Upper lobe of right lung (tissue), 1 donor: ENCODE measurements around the gene KLHDC7B. TPM values are rescaled to one million over a fixed set of nuclear protein-coding genes. Genes with fewer than 3 reads are reported as not detected.
"Not testable (repeated sequence)": the region's sequence is repeated elsewhere in the genome, so short reads cannot be mapped to it uniquely, and the experiment has no call there.

Experiments
- ATAC-seq: fragments of 200-7000 bp; cut with Tn5 transposase; one replicate; pipeline ENCODE4 v1.9.1; 2020; ENCODE audit warnings: mild to moderate bottlenecking, moderate library complexity
- DNase-seq: peaks from one replicate; pipeline ENCODE4 v3.0.0-alpha.2; 2020
- H3K27ac ChIP-seq: fragments of 200-600 bp; one replicate; pipeline ENCODE4 v1.8.0; 2022
- H3K27me3 ChIP-seq: fragments of 200-600 bp; one replicate; pipeline ENCODE4 v1.8.0; 2022; ENCODE audit warnings: mild to moderate bottlenecking
- H3K36me3 ChIP-seq: fragments of 200-600 bp; one replicate; pipeline ENCODE4 v1.8.0; 2022
- H3K4me1 ChIP-seq: fragments of 200-600 bp; one replicate; pipeline ENCODE4 v1.8.0; 2022
- H3K4me3 ChIP-seq: fragments of 200-600 bp; one replicate; pipeline ENCODE4 v1.8.0; 2022; ENCODE audit warnings: mild to moderate bottlenecking
- H3K9me3 ChIP-seq: fragments of 200-600 bp; one replicate; pipeline ENCODE4 v1.8.0; 2022
- intact Hi-C: fragments of 100-400 bp; cut with DNase I; formaldehyde crosslinking; loops from one replicate; pipeline ENCODE4 v1.11.0; 2022
- total RNA-seq: library from RNA; stranded (reverse); fragmentation: NEBNext Ultra II Directional; extraction: Animal tissue kit (Norgen Biotek cat#: 25700); gene quantifications from one replicate; pipeline ENCODE4 v1.2.1, GENCODE V29; 2021
- TF ChIP-seq, protein P1 (sequence below): fragments of 200-600 bp; IDR thresholded peaks from one replicate; pipeline ENCODE4 v1.8.0; 2022; ENCODE audit warnings: antibody characterized with exemption
- donor health status: DM: no; HTN: yes; CAD: no; lungs with severe emphysema.

KLHDC7B gene
- total RNA-seq, 1 donor from 2014 or later: 0.69 TPM

DNA sequence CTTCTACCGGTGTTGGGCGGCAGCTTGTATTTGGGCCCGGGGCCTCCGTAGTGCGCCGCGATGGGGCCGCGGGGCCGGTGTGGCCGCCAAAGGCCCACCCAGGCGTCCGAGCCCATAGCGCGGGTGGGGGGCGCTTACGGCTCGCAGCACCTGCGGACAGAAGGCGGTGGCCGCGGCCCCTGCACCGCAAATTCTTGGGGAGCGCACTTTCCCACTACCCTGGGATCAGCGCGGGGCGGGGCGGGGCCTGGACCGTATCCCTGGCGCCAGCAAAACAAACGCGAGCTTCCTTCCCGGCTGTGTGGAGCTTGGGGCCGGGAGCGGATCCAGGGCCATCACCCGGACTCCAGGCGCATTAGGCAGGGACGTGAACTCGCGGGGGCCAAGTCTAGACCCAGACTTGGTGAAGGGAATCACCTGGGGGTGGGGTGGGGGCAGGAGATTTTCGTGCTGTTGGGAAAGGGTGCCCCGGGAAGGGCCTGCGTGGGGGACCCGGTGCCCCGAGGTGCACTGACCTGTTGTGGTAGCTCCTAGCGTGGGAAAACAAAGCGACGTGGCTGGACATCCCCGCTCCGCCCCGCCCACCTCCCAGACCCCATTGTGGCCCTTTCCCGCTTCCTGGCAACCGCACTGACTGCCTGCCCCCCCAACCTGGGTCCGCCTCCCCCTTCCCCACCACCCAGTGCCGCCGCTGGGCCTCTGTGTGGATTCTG, 13.6 kb upstream of the KLHDC7B start:
- Histone ChIP-seq H3K4me3 (peak overlapping the region; percentile 72), H3K36me3 (no peaks in the 10 kb centered on the region), H3K27ac (peak overlapping the region; percentile 99), H3K9me3 (no peaks in the 10 kb centered on the region), H3K27me3 (no peaks in the 10 kb centered on the region), H3K4me1 (peaks cover 51% of the 10 kb centered on the region)
- ATAC-seq: peak; percentile 43
- TF ChIP-seq, protein P1, sequence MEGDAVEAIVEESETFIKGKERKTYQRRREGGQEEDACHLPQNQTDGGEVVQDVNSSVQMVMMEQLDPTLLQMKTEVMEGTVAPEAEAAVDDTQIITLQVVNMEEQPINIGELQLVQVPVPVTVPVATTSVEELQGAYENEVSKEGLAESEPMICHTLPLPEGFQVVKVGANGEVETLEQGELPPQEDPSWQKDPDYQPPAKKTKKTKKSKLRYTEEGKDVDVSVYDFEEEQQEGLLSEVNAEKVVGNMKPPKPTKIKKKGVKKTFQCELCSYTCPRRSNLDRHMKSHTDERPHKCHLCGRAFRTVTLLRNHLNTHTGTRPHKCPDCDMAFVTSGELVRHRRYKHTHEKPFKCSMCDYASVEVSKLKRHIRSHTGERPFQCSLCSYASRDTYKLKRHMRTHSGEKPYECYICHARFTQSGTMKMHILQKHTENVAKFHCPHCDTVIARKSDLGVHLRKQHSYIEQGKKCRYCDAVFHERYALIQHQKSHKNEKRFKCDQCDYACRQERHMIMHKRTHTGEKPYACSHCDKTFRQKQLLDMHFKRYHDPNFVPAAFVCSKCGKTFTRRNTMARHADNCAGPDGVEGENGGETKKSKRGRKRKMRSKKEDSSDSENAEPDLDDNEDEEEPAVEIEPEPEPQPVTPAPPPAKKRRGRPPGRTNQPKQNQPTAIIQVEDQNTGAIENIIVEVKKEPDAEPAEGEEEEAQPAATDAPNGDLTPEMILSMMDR: no peak
- intact Hi-C loops: no loop called here
- DNase-seq: peak; percentile 94

DNA sequence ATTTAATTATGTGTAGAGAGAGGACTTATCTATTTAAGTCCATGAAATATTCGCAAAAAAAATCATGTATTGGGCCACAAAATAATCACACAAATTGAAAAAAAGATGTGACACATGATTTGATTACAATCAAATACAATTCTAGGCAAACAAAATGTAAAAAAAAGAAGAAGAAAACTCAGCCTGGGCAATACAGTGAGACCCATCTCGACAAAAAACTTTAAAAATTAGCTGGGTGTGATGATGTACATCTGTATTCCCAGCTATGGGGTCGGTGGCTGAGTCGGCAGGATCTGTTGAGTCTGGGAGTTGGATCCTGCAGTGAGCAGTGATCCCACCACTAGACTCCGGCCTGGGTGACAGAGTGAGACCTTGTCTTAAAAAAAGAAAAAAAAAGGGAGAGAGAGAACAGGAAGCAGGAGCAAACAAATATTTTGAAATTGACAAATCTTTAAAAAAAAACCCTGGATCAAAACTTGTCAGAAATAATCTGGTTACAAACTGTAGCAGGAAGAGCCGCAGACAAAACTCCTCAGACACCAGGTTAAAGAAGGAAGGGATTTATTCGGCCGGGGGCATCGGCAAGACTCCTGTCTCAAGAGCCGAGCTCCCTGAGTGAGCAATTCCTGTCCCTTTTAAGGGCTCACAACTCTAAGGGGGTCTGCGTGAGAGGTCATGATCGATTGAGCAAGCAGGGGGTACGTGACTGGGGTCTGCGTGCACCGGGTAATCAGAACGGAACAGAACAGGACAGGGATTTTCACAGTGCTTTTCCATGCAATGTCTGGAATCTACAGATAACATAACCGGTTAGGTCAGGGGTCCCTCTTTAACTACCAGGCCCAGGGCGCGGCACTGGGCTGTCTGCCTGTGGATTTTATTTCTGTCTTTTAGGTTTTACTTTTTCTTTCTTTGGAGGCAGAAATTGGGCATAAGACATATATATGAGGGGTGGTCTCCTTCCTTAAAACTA, 12.6 kb upstream of the KLHDC7B start:
- H3K36me3 ChIP-seq: no peaks in the 10 kb centered on the region
- H3K27me3 ChIP-seq: no peaks in the 10 kb centered on the region
- no peak for ATAC-seq
- no peaks in the 10 kb centered on the region for H3K9me3 ChIP-seq
- H3K4me3 ChIP-seq: peak overlapping the region; percentile 72
- intact Hi-C loops: no loop called here
- peaks cover 49% of the 10 kb centered on the region for H3K4me1 ChIP-seq
- peak overlapping the region; percentile 99 for H3K27ac ChIP-seq
- TF ChIP-seq, protein P1: no peak
- DNase-seq: no peak

DNA sequence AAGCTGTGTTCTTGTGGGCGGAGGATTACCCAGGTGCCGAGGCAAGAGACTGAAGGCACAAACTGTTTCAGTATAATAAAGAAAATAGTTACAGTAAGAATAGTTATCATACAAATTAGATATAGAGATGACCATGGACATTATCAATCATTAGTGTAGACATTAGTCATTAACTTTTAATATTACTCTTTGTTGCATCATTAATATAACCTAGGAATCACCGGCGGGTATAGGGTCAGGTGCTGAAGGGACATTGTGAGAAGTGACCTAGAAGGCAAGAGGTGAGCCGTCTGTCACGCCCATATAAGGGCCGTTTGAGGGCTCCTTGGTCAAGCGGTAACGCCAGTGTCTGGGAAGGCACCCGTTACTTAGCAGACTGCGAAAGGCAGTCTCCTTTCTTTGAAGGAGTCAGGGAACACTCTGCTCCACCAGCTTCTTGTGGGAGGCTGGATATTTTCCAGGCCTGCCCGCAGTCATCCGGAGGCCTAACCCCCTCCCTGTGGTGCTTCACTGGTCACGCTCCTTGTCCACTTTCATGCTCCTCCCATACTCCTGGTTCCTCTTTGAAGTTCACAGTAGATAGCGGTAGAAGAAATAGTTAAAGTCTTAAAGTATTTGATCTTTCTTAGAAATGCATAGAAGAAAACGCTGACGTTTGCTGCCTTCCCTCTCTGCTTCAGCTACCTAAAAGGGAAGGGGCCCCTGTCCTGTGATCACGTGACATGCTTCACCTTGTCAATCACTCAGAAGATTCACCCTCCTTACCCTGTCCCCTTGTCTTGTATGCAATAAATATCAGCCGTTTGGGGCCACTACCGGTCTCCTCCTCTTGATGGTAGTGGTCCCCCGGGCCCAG, 11.6 kb upstream of the KLHDC7B start:
- Histone ChIP-seq H3K27ac (peak overlapping the region; percentile 99), H3K4me1 (peaks cover 46% of the 10 kb centered on the region)
- H3K4me3 ChIP-seq, H3K36me3 ChIP-seq, H3K27me3 ChIP-seq, ATAC-seq, H3K9me3 ChIP-seq, intact Hi-C loops: not testable (repeated sequence)
- DNase-seq: peak; percentile 87

DNA sequence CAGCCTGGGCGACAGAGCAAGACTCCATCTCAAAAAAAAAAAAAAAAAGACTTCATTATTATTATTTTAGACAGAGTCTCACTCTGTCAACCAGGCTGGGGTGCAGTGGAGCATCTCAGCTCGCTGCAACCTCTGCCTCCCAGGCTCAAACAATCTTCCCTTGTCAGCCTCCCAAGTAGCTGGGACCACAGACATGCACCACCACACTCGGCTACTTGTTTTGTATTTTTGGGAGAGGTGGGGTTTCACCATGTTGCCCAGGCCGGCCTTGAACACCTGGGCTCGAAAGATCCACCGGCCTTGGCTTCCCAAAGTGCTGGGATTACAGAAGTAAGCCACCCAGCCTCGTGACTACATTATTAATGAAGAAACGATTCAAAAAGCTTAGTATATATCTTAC, 10.6 kb upstream of the KLHDC7B start:
- H3K27ac ChIP-seq: no peak overlapping the region

DNA sequence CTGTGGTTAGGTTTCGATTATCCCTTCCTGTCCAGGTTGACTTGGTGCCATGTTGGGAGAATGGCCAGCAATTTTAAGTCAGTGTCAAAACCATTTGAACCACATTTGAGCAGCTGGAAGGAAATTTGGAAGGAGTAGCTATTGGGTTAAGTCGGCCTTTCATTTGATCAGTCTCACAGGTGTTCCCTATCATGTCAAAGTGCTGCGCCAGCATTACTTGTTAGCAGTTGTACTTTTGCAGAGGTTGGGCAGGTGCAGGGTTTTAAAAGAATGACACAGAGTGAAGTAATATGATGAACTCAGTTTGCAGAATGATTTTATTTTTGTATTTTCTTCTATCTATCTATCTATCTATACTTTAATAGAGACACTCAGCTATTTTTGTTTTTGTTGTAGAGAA, 9.5 kb upstream of the KLHDC7B start:
- Histone ChIP-seq H3K4me1 (peaks cover 62% of the 10 kb centered on the region), H3K27me3 (no peaks in the 10 kb centered on the region), H3K9me3 (no peaks in the 10 kb centered on the region), H3K36me3 (no peaks in the 10 kb centered on the region), H3K4me3 (no peak overlapping the region), H3K27ac (no peak overlapping the region)
- intact Hi-C loops: no loop called here
- DNase-seq (no peak), ATAC-seq (no peak)
- TF ChIP-seq, protein P1: no peak

More for the DNA sequence above, 10.6 kb upstream of the KLHDC7B start:
- intact Hi-C loops: no loop called here
- no peaks in the 10 kb centered on the region for H3K36me3 ChIP-seq
- ATAC-seq: no peak
- no peaks in the 10 kb centered on the region for H3K27me3 ChIP-seq
- TF ChIP-seq, protein P1: no peak
- H3K9me3 ChIP-seq: no peaks in the 10 kb centered on the region
- no peak overlapping the region for H3K4me3 ChIP-seq
- H3K4me1 ChIP-seq: peaks cover 50% of the 10 kb centered on the region
- DNase-seq: no peak
